Measurements from ENCODE around the gene ZMIZ1.

DNA sequence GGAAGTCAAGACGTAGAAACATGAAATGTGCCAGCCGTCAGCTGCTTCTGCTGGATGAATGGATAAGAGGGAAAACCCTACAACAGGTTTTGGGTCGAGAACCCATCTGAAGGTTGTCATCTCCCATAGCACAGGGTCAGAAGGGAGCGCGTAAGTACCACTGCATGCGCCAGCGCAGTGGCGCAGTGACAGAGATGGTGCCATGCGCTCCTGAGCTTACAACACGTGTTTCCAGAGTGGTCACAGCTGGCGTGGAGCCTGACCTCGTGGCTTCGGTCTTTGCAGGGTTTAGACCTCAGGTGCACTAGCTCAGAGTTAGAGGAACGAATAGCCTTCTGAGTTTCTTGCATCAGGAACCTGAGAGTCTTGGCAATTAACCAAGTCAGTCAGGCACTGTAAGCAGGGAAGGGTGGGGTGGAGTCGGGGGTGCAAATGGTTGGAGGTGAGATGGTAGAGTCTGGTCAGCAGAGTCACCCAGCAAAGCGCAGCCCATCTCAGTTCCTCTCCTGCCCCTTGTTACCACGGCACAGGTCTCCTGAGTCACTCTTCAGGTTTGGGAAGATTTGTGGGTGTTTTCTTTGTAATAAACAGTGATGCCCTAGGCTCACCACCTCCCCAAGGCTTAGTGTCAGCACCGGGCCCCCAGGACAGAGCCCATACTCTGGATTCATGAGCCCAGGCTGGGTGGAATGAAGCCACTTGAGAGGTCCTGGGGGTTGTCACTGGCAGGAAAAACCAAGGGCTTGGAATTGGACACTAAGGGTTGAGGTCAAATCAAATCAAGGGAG is 194.4 kb downstream of the ZMIZ1 start:
- TF ChIP-seq RNF2 (IDR thresholded peaks at IDR 0.05; ENCODE audit: borderline replicate concordance, low read depth) (no peak), RFX5 (IDR thresholded peaks at IDR 0.05) (no peak), POLR2A (IDR thresholded peaks at IDR 0.05; ENCODE audit: low read length) (no peak), CHD2 (IDR thresholded peaks at IDR 0.05; ENCODE audit: low read length, partially characterized antibody) (no peak), RCOR1 (IDR thresholded peaks at IDR 0.05; ENCODE audit: low read depth, low read length) (no peak), MAZ (IDR thresholded peaks at IDR 0.05; ENCODE audit: borderline replicate concordance, low read depth, low read length) (no peak)
- TF ChIP-seq, protein P1, sequence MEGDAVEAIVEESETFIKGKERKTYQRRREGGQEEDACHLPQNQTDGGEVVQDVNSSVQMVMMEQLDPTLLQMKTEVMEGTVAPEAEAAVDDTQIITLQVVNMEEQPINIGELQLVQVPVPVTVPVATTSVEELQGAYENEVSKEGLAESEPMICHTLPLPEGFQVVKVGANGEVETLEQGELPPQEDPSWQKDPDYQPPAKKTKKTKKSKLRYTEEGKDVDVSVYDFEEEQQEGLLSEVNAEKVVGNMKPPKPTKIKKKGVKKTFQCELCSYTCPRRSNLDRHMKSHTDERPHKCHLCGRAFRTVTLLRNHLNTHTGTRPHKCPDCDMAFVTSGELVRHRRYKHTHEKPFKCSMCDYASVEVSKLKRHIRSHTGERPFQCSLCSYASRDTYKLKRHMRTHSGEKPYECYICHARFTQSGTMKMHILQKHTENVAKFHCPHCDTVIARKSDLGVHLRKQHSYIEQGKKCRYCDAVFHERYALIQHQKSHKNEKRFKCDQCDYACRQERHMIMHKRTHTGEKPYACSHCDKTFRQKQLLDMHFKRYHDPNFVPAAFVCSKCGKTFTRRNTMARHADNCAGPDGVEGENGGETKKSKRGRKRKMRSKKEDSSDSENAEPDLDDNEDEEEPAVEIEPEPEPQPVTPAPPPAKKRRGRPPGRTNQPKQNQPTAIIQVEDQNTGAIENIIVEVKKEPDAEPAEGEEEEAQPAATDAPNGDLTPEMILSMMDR (IDR thresholded peaks at IDR 0.05) = no peak
- TF ChIP-seq, protein P2, sequence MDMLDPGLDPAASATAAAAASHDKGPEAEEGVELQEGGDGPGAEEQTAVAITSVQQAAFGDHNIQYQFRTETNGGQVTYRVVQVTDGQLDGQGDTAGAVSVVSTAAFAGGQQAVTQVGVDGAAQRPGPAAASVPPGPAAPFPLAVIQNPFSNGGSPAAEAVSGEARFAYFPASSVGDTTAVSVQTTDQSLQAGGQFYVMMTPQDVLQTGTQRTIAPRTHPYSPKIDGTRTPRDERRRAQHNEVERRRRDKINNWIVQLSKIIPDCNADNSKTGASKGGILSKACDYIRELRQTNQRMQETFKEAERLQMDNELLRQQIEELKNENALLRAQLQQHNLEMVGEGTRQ (IDR thresholded peaks at IDR 0.05) = no peak
